K562 (cell line): ENCODE data around the gene METTL22. TPM values are rescaled to one million over a fixed set of nuclear protein-coding genes. Genes with fewer than 3 reads are reported as not detected.

Experiments used
- ATAC-seq: fragments of 200-7000 bp; cut with Tn5 transposase; 3 replicates; pipeline ENCODE4 v1.9.1; 2020; ENCODE audit warnings: moderate library complexity
- BruUV-seq: library from RNA; stranded (reverse); fragments of 400-500 nt; replicated peaks from 2 replicates; lab custom pipeline; 2021; lab: Mats Ljungman, UMichigan
- CTCF ChIA-PET: fragments of 300-600 bp; formaldehyde crosslinking; extraction: SDS; loops from one replicate; lab custom pipeline; 2021; ENCODE audit warnings: low intra/inter-chr PET ratio; lab: Yijun Ruan, JAX
- POLR2A ChIA-PET: fragments of 300-600, 350-650 bp; sonication (Branson Sonifier 250); formaldehyde crosslinking; extraction: SDS; loops from one replicate; lab custom pipeline; 2021; ENCODE audit warnings: antibody characterized with exemption, inconsistent platforms; lab: Yijun Ruan, JAX
- DNase-seq, 4 experiments: peaks; one replicate each; pipeline versions ENCODE4 v3.0.0 to v3.0.0-alpha.2; 2011 to 2018; ENCODE audit warnings: low spot score in 3 of 4, mixed read lengths in 3 of 4; ENCODE audit errors: extremely low read depth in 1 of 4
- FAIRE-seq: peaks from 2 replicates; lab custom pipeline; 2011; peaks lifted over from hg19 to GRCh38; lab: Jason Lieb, UNC
- H2AFZ ChIP-seq: 2 replicates; pipeline ENCODE4 v1.6.0; 2011; ENCODE audit warnings: low read depth, low read length, control low read depth, inconsistent platforms
- H3K27ac ChIP-seq: fragments of 200-600 bp; 3 replicates; pipeline ENCODE4 v1.8.0; 2011; ENCODE audit warnings: low read depth, mild to moderate bottlenecking, control low read depth, inconsistent platforms, low read length, moderate library complexity, mixed read lengths; ENCODE audit errors: extremely low read depth
- H3K27me3 ChIP-seq, 2 experiments: fragments of 300-600 bp in 1 of 2; 2 replicates in 1 of 2; 3 replicates in 1 of 2; pipeline versions ENCODE4 v1.6.0 to v1.8.0; 2011; ENCODE audit warnings: inconsistent platforms in 2 of 2, low read length in 2 of 2, mild to moderate bottlenecking in 1 of 2, mixed read lengths in 1 of 2, moderate library complexity in 1 of 2; ENCODE audit not compliant: control insufficient read depth in 2 of 2, insufficient read depth in 2 of 2
- H3K36me3 ChIP-seq: fragments of 300-600 bp; 3 replicates; pipeline ENCODE4 v1.8.0; 2011; ENCODE audit warnings: mild to moderate bottlenecking, low read length, inconsistent platforms; ENCODE audit not compliant: control insufficient read depth, insufficient read depth
- H3K4me1 ChIP-seq, 2 experiments: fragments of 200-600 bp in 1 of 2; replicated peaks in 1 of 2; 2 replicates in 1 of 2; 3 replicates in 1 of 2; pipeline versions ENCODE4 v1.5.1 to v1.8.0; 2011; ENCODE audit warnings: inconsistent platforms in 2 of 2, low read length in 2 of 2, mild to moderate bottlenecking in 1 of 2, mixed read lengths in 1 of 2, moderate library complexity in 1 of 2; ENCODE audit not compliant: control insufficient read depth in 2 of 2, insufficient read depth in 2 of 2
- H3K4me2 ChIP-seq: 2 replicates; pipeline ENCODE4 v1.6.1; 2011; ENCODE audit warnings: low read length, control low read depth, inconsistent platforms, mixed read lengths; ENCODE audit not compliant: insufficient read depth
- H3K4me3 ChIP-seq: fragments of 200-600 bp; sonication (generic), shearing (Covaris generic); 2 replicates; pipeline ENCODE4 v1.5.1; 2016; ENCODE audit warnings: control low read depth, inconsistent platforms
- H3K79me2 ChIP-seq: fragments of 200-600 bp; 3 replicates; pipeline ENCODE4 v1.8.0; 2011; ENCODE audit warnings: low read length, inconsistent platforms; ENCODE audit not compliant: control insufficient read depth, insufficient read depth
- H3K9ac ChIP-seq, 2 experiments: 2 replicates each; pipeline versions ENCODE4 v1.6.0 to v1.6.1; 2011; ENCODE audit warnings: low read depth in 2 of 2, low read length in 2 of 2, control low read depth in 1 of 2, inconsistent platforms in 1 of 2, mild to moderate bottlenecking in 1 of 2, mixed read lengths in 1 of 2; ENCODE audit not compliant: insufficient read depth in 1 of 2
- H3K9me1 ChIP-seq: one replicate; pipeline ENCODE4 v1.6.0; 2011; ENCODE audit warnings: inconsistent platforms, mild to moderate bottlenecking, low read length, moderate library complexity; ENCODE audit not compliant: control insufficient read depth, insufficient read depth
- H3K9me3 ChIP-seq: replicated peaks from 2 replicates; pipeline ENCODE4 v1.5.1; 2011; ENCODE audit warnings: low read depth, low read length, inconsistent platforms; ENCODE audit not compliant: control insufficient read depth, insufficient read depth
- H4K20me1 ChIP-seq: replicated peaks from 2 replicates; pipeline ENCODE4 v1.6.1; 2011; ENCODE audit warnings: low read length, inconsistent platforms, mixed read lengths; ENCODE audit not compliant: control insufficient read depth, insufficient read depth
- ELK3 ChIP-seq: fragments of 450-650 bp; formaldehyde crosslinking; IDR thresholded peaks from 2 replicates; pipeline ENCODE4 v1.4.0; 2020; ENCODE audit warnings: mild to moderate bottlenecking
- FOXJ2 ChIP-seq: fragments of 200-800 bp; sonication (Bioruptor generic); IDR thresholded peaks from 2 replicates; pipeline ENCODE4 v1.6.1; 2016; ENCODE audit warnings: missing genetic modification characterization, missing compliant biosample characterization
- LEF1 ChIP-seq: fragments of 450-650 bp; IDR thresholded peaks from 2 replicates; pipeline ENCODE4 v1.6.1; 2016; ENCODE audit warnings: mild to moderate bottlenecking
- MAFK ChIP-seq: IDR thresholded peaks from 2 replicates; pipeline ENCODE4 v1.6.1; 2011; ENCODE audit warnings: low read length, improper control_type of control experiment
- SIX5 ChIP-seq, 2 experiments: IDR thresholded peaks; 2 replicates each; pipeline ENCODE4 v1.6.1; 2011; ENCODE audit warnings: low read length in 2 of 2, borderline replicate concordance in 1 of 2, low read depth in 1 of 2, mild to moderate bottlenecking in 1 of 2, moderate library complexity in 1 of 2; ENCODE audit not compliant: insufficient read depth in 1 of 2
- SMAD1 ChIP-seq: fragments of 150-350 bp; IDR thresholded peaks from 2 replicates; pipeline ENCODE4 v1.6.1; 2014; ENCODE audit warnings: low read length, low read depth; ENCODE audit not compliant: partially characterized antibody
- TFAM ChIP-seq: fragments of 250-450 bp; sonication (Bioruptor Pico); conservative IDR thresholded peaks from 2 replicates; pipeline ENCODE4 v1.5.0; 2021; ENCODE audit warnings: mild to moderate bottlenecking, moderate library complexity
- XRCC4 ChIP-seq: IDR thresholded peaks from one replicate; pipeline ENCODE4 v1.6.1; 2011; ENCODE audit not compliant: insufficient read depth, insufficient read length; ENCODE audit errors: extremely low read depth
- ZNF354B ChIP-seq: fragments of 250-450 bp; sonication (Bioruptor Pico); IDR thresholded peaks from 2 replicates; pipeline ENCODE4 v1.4.0; 2020
- ZNF766 ChIP-seq: fragments of 200-800 bp; sonication (Bioruptor generic); conservative IDR thresholded peaks from 2 replicates; pipeline ENCODE4 v1.6.1; 2016; ENCODE audit warnings: missing genetic modification characterization, missing compliant biosample characterization
- ZZZ3 ChIP-seq: fragments of 450-650 bp; IDR thresholded peaks from 2 replicates; pipeline ENCODE4 v1.6.1; 2016; ENCODE audit warnings: antibody characterized with exemption, mild to moderate bottlenecking, moderate library complexity
- WGBS: fragments of 100-300 bp; shearing (Covaris generic); methylation state at CpG from one replicate; pipeline ENCODE4 v1.1.6; 2016; ENCODE audit warnings: low coverage, mixed read lengths; ENCODE audit not compliant: insufficient coverage; ENCODE audit errors: missing lambda C conversion rate; 5-methylcytosine and 5-hydroxymethylcytosine counted together
- in situ Hi-C: fragments of 300-500 bp; cut with MboI; formaldehyde crosslinking; loops from 4 replicates; pipeline ENCODE4 v1.15.0; 2018; ENCODE audit warnings: inconsistent platforms, mixed read lengths
- intact Hi-C: fragments of 100-400 bp; cut with micrococcal nuclease; formaldehyde crosslinking; loops from 2 replicates; pipeline ENCODE4 v1.14.2; 2022
- polyA plus RNA-seq, 8 experiments: library from polyadenylated mRNA; depleted of rRNA in 4 of 8; stranded (reverse) in 5 of 8; unstranded in 3 of 8; fragments of >200 nt; fragmentation: Nextera tagmentation in 2 of 8; fragmentation: Illumina TruSeq in 1 of 8; extraction: Ambion mirVana in 2 of 8; extraction: Trizol in 1 of 8; gene quantifications; 2 replicates each; pipeline versions ENCODE4 v1.2.1 to v1.2.3, GENCODE V29; 2011 to 2014; ENCODE audit warnings: inconsistent platforms in 1 of 8, missing spikeins in 1 of 8
- total RNA-seq, 7 experiments: library from RNA; depleted of rRNA in 6 of 7; stranded (reverse); fragments of >200 nt in 6 of 7; fragmentation: Illumina TruSeq in 2 of 7; extraction: Trizol in 2 of 7; gene quantifications; 2 replicates each; pipeline versions ENCODE4 v1.2.1 to v1.2.3, GENCODE V29; 2011 to 2021; ENCODE audit warnings: low replicate concordance in 1 of 7
- TF ChIP-seq, protein P1 (sequence below): fragments of 250-450 bp; sonication (Bioruptor Pico); IDR thresholded peaks from 2 replicates; pipeline ENCODE4 v1.5.0; 2021

The METTL22 gene
- total and polyA plus RNA-seq, 9 of the 15 experiments (the other 6 are each of a cell fraction or from before 2014, with no cell fraction given) = 6.9 to 33.2 (median 18.5) TPM

DNA sequence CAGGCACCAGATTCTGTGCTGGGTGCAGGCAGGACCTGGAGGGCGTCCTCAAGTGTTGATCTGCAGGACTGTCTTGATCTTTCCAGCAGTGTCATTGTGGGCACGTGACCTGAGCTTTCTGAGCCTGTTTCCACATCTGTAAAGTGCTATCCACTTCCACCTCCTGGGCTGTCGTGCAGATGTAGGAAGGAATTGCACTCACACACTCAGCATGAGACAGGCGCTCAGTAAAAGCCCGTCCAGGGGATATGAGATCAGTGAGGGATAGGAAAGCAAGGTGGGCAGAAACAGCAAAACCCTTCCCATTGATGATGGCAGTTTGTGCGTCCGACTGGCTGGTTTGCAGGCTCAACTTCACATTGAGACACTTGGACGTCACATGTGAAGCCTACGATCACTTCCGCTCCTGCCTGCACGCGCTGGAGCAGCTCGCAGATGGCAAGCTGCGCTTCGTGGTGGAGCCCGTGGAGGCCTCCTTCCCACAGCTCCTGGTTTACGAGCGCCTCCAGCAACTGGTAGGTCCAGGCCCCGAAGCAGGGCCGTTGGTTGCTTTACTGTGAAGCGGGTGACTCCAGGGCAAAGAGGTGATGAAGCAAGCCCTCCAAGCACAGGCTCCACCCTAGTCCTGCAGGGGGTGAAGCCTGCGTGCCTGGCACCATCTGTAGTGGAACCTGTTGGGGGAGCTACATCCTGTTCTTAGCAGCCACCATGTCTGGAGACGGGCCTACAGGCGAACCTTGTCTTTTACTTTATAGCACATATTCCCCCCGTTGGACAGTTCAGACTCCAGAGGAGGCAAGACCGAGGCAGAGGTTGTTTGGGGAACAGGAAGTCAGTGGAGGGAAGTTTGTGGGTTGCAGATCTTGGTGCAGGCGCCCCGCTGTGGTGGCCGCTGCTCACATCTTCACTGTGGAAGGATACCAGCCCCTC, 23.0 kb downstream of the METTL22 start:
- H3K4me1 ChIP-seq = peaks cover 2 to 8% of the 10 kb centered on the region in 2 experiments; a peak in 4 of 5 replicates
- H3K9me3 ChIP-seq = no peaks in the 10 kb centered on the region
- FAIRE-seq = no peak
- H3K4me2 ChIP-seq = no peak overlapping the region
- no peaks in the 10 kb centered on the region for H3K79me2 ChIP-seq
- no peak for TF ChIP-seq TFAM
- TF ChIP-seq SIX5 (IDR thresholded peaks at IDR 0.05; ENCODE audit: borderline replicate concordance in 1 of 2, insufficient read depth in 1 of 2, low read depth in 1 of 2, low read length in 2 of 2) = no peak
- TF ChIP-seq, all 486 proteins: peak for 0
- H3K36me3 ChIP-seq = peaks cover 74% of the 10 kb centered on the region
- no peaks in the 10 kb centered on the region for H3K9me1 ChIP-seq
- in situ Hi-C loops = no loop called here
- 0 out of 2 replicates have a peak, but pooled peaks cover 5% of the 10 kb centered on the region for H4K20me1 ChIP-seq
- ATAC-seq (no peak), DNase-seq (no peak)
- H3K27ac ChIP-seq = no peak overlapping the region
- no peaks in the 10 kb centered on the region for H3K27me3 ChIP-seq
- no peak overlapping the region for H3K4me3 ChIP-seq
- BruUV-seq = no TSS peak
- H3K9ac ChIP-seq = no peak overlapping the region
- ChIA-PET CTCF (no interaction called here), POLR2A (interaction anchor here (0.6 kb wide), 1 partner anchor 347 kb away, joined by 3 read pairs; no protein-coding TSS in a partner anchor)
- WGBS = 92% methylated on average over 29 of the region's 29 CpGs
- no peak overlapping the region for H2AFZ ChIP-seq
- intact Hi-C loops = no loop called here

DNA sequence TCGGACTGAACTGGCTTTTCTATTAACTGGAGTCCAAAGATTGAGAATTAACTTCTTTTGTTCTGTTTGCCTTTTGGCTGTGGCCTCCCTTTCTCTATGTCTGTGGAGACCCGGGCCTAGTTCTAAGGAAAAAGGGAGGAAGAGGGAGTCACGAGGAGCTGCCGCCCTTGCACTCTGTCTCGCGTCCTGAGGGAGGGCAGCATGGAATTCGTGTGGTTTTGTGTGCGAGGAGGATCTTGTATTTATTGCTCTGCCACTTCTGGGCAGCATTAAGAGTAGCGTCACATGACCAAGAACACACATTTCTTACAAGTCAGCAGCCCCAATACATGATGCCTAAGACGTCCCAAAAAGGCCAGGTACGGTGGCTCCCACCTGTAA, 23.6 kb downstream of the METTL22 start:
- FAIRE-seq (no peak), ATAC-seq (no peak), DNase-seq (no peak)
- ChIA-PET POLR2A (interaction anchor here (1.0 kb wide), 1 partner anchor 27 kb away, joined by 3 read pairs; no protein-coding TSS in a partner anchor), CTCF (no interaction called here)
- in situ Hi-C loops = no loop called here
- 76% methylated on average over 9 of the region's 11 CpGs for WGBS
- no peak overlapping the region for H3K27ac ChIP-seq
- H3K4me2 ChIP-seq = no peak overlapping the region
- BruUV-seq = no TSS peak
- H3K9me3 ChIP-seq = no peaks in the 10 kb centered on the region
- H3K9ac ChIP-seq = no peak overlapping the region
- no peaks in the 10 kb centered on the region for H3K9me1 ChIP-seq
- H3K4me1 ChIP-seq = peaks cover 2 to 8% of the 10 kb centered on the region in 2 experiments; a peak in 4 of 5 replicates
- peaks cover 67% of the 10 kb centered on the region for H3K36me3 ChIP-seq
- H3K27me3 ChIP-seq = no peaks in the 10 kb centered on the region
- H4K20me1 ChIP-seq = 0 out of 2 replicates have a peak, but pooled peaks cover 5% of the 10 kb centered on the region
- H2AFZ ChIP-seq = no peak overlapping the region
- intact Hi-C loops = no loop called here
- no peaks in the 10 kb centered on the region for H3K79me2 ChIP-seq
- H3K4me3 ChIP-seq = no peak overlapping the region
- TF ChIP-seq MAFK (no peak), ELK3 (CRISPR knock-in tag) (no peak), ZZZ3 (no peak), ZNF354B (CRISPR knock-in tag) (no peak), ZNF766 (CRISPR knock-in tag) (no peak), LEF1 (no peak), XRCC4 (no peak), SMAD1 (no peak), FOXJ2 (no peak)
- TF ChIP-seq, protein P1, sequence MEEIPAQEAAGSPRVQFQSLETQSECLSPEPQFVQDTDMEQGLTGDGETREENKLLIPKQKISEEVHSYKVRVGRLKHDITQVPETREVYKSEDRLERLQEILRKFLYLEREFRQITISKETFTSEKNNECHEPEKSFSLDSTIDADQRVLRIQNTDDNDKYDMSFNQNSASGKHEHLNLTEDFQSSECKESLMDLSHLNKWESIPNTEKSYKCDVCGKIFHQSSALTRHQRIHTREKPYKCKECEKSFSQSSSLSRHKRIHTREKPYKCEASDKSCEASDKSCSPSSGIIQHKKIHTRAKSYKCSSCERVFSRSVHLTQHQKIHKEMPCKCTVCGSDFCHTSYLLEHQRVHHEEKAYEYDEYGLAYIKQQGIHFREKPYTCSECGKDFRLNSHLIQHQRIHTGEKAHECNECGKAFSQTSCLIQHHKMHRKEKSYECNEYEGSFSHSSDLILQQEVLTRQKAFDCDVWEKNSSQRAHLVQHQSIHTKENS (CRISPR knock-in tag) = no peak
